K562 (cell line): ENCODE measurements around the gene LATS2. TPM values are rescaled to one million over a fixed set of nuclear protein-coding genes. Genes with fewer than 3 reads are reported as not detected.

ENCODE experiments used
- ATAC-seq: fragments of 200-7000 bp; cut with Tn5 transposase; 3 replicates; pipeline ENCODE4 v1.9.1; 2020; ENCODE audit warnings: moderate library complexity
- BruUV-seq: library from RNA; stranded (reverse); fragments of 400-500 nt; replicated peaks from 2 replicates; lab custom pipeline; 2021; lab: Mats Ljungman, UMichigan
- CTCF ChIA-PET: fragments of 300-600 bp; formaldehyde crosslinking; extraction: SDS; loops from one replicate; lab custom pipeline; 2021; ENCODE audit warnings: low intra/inter-chr PET ratio; lab: Yijun Ruan, JAX
- POLR2A ChIA-PET: fragments of 300-600, 350-650 bp; sonication (Branson Sonifier 250); formaldehyde crosslinking; extraction: SDS; loops from one replicate; lab custom pipeline; 2021; ENCODE audit warnings: antibody characterized with exemption, inconsistent platforms; lab: Yijun Ruan, JAX
- DNase-seq, 4 experiments: peaks; one replicate each; pipeline versions ENCODE4 v3.0.0 to v3.0.0-alpha.2; 2011 to 2018; ENCODE audit warnings: low spot score in 3 of 4, mixed read lengths in 3 of 4; ENCODE audit errors: extremely low read depth in 1 of 4
- FAIRE-seq: peaks from 2 replicates; lab custom pipeline; 2011; peaks lifted over from hg19 to GRCh38; lab: Jason Lieb, UNC
- H2AFZ ChIP-seq: 2 replicates; pipeline ENCODE4 v1.6.0; 2011; ENCODE audit warnings: low read depth, low read length, control low read depth, inconsistent platforms
- H3K27ac ChIP-seq: fragments of 200-600 bp; 3 replicates; pipeline ENCODE4 v1.8.0; 2011; ENCODE audit warnings: low read depth, mild to moderate bottlenecking, control low read depth, inconsistent platforms, low read length, moderate library complexity, mixed read lengths; ENCODE audit errors: extremely low read depth
- H3K27me3 ChIP-seq, 2 experiments: fragments of 300-600 bp in 1 of 2; 2 replicates in 1 of 2; 3 replicates in 1 of 2; pipeline versions ENCODE4 v1.6.0 to v1.8.0; 2011; ENCODE audit warnings: inconsistent platforms in 2 of 2, low read length in 2 of 2, mild to moderate bottlenecking in 1 of 2, mixed read lengths in 1 of 2, moderate library complexity in 1 of 2; ENCODE audit not compliant: control insufficient read depth in 2 of 2, insufficient read depth in 2 of 2
- H3K36me3 ChIP-seq: fragments of 300-600 bp; 3 replicates; pipeline ENCODE4 v1.8.0; 2011; ENCODE audit warnings: mild to moderate bottlenecking, low read length, inconsistent platforms; ENCODE audit not compliant: control insufficient read depth, insufficient read depth
- H3K4me1 ChIP-seq, 2 experiments: fragments of 200-600 bp in 1 of 2; replicated peaks in 1 of 2; 2 replicates in 1 of 2; 3 replicates in 1 of 2; pipeline versions ENCODE4 v1.5.1 to v1.8.0; 2011; ENCODE audit warnings: inconsistent platforms in 2 of 2, low read length in 2 of 2, mild to moderate bottlenecking in 1 of 2, mixed read lengths in 1 of 2, moderate library complexity in 1 of 2; ENCODE audit not compliant: control insufficient read depth in 2 of 2, insufficient read depth in 2 of 2
- H3K4me2 ChIP-seq: 2 replicates; pipeline ENCODE4 v1.6.1; 2011; ENCODE audit warnings: low read length, control low read depth, inconsistent platforms, mixed read lengths; ENCODE audit not compliant: insufficient read depth
- H3K4me3 ChIP-seq: fragments of 200-600 bp; sonication (generic), shearing (Covaris generic); 2 replicates; pipeline ENCODE4 v1.5.1; 2016; ENCODE audit warnings: control low read depth, inconsistent platforms
- H3K79me2 ChIP-seq: fragments of 200-600 bp; 3 replicates; pipeline ENCODE4 v1.8.0; 2011; ENCODE audit warnings: low read length, inconsistent platforms; ENCODE audit not compliant: control insufficient read depth, insufficient read depth
- H3K9ac ChIP-seq, 2 experiments: 2 replicates each; pipeline versions ENCODE4 v1.6.0 to v1.6.1; 2011; ENCODE audit warnings: low read depth in 2 of 2, low read length in 2 of 2, control low read depth in 1 of 2, inconsistent platforms in 1 of 2, mild to moderate bottlenecking in 1 of 2, mixed read lengths in 1 of 2; ENCODE audit not compliant: insufficient read depth in 1 of 2
- H3K9me1 ChIP-seq: one replicate; pipeline ENCODE4 v1.6.0; 2011; ENCODE audit warnings: inconsistent platforms, mild to moderate bottlenecking, low read length, moderate library complexity; ENCODE audit not compliant: control insufficient read depth, insufficient read depth
- H3K9me3 ChIP-seq: replicated peaks from 2 replicates; pipeline ENCODE4 v1.5.1; 2011; ENCODE audit warnings: low read depth, low read length, inconsistent platforms; ENCODE audit not compliant: control insufficient read depth, insufficient read depth
- H4K20me1 ChIP-seq: replicated peaks from 2 replicates; pipeline ENCODE4 v1.6.1; 2011; ENCODE audit warnings: low read length, inconsistent platforms, mixed read lengths; ENCODE audit not compliant: control insufficient read depth, insufficient read depth
- ATF3 ChIP-seq, 2 experiments: fragments of 450-650 bp in 1 of 2; sonication (generic) in 1 of 2; formaldehyde crosslinking in 1 of 2; IDR thresholded peaks in 1 of 2; conservative IDR thresholded peaks in 1 of 2; 2 replicates each; pipeline versions ENCODE4 v1.6.1 to v1.8.1; 2016 to 2023; ENCODE audit warnings: mild to moderate bottlenecking in 2 of 2, moderate library complexity in 2 of 2, inconsistent platforms in 1 of 2, missing genetic modification reagents in 1 of 2
- E2F3 ChIP-seq: fragments of 250-450 bp; sonication (Bioruptor Pico); IDR thresholded peaks from 2 replicates; pipeline ENCODE4 v1.4.0; 2020; ENCODE audit warnings: mild to moderate bottlenecking
- FOXA1 ChIP-seq: fragments of 450-650 bp; IDR thresholded peaks from 2 replicates; pipeline ENCODE4 v1.6.1; 2016; ENCODE audit warnings: mild to moderate bottlenecking, borderline replicate concordance
- GABPB2 ChIP-seq: fragments of 250-450 bp; sonication (Bioruptor Pico); conservative IDR thresholded peaks from 2 replicates; pipeline ENCODE4 v1.5.1; 2021; ENCODE audit warnings: mild to moderate bottlenecking
- HNRNPUL1 ChIP-seq: fragments of 200-400 bp; formaldehyde crosslinking; IDR thresholded peaks from 2 replicates; pipeline ENCODE4 v1.6.1; 2017; ENCODE audit warnings: low read length
- LARP7 ChIP-seq: fragments of 450-650 bp; IDR thresholded peaks from 2 replicates; pipeline ENCODE4 v1.6.1; 2016
- PTBP1 ChIP-seq: fragments of 200-400 bp; formaldehyde crosslinking; IDR thresholded peaks from 2 replicates; pipeline ENCODE4 v1.6.1; 2017; ENCODE audit warnings: low read depth, low read length
- TAF9B ChIP-seq: fragments of 450-650 bp; IDR thresholded peaks from 2 replicates; pipeline ENCODE4 v1.6.1; 2018; ENCODE audit warnings: mild to moderate bottlenecking; ENCODE audit not compliant: partially characterized antibody
- ZNF354B ChIP-seq: fragments of 250-450 bp; sonication (Bioruptor Pico); IDR thresholded peaks from 2 replicates; pipeline ENCODE4 v1.4.0; 2020
- ZNF408 ChIP-seq: fragments of 250-450 bp; sonication (Bioruptor Pico); IDR thresholded peaks from 2 replicates; pipeline ENCODE4 v1.4.0; 2020; ENCODE audit warnings: low read depth, mild to moderate bottlenecking, moderate library complexity
- ZNF512 ChIP-seq: IDR thresholded peaks from 2 replicates; pipeline ENCODE4 v1.6.1; 2016; ENCODE audit warnings: missing genetic modification characterization, missing compliant biosample characterization
- ZNF699 ChIP-seq: fragments of 250-450 bp; sonication (Bioruptor Pico); IDR thresholded peaks from 2 replicates; pipeline ENCODE4 v1.8.0; 2021; ENCODE audit warnings: mild to moderate bottlenecking, moderate library complexity; ENCODE audit not compliant: insufficient replicate concordance
- WGBS: fragments of 100-300 bp; shearing (Covaris generic); methylation state at CpG from one replicate; pipeline ENCODE4 v1.1.6; 2016; ENCODE audit warnings: low coverage, mixed read lengths; ENCODE audit not compliant: insufficient coverage; ENCODE audit errors: missing lambda C conversion rate; 5-methylcytosine and 5-hydroxymethylcytosine counted together
- in situ Hi-C: fragments of 300-500 bp; cut with MboI; formaldehyde crosslinking; loops from 4 replicates; pipeline ENCODE4 v1.15.0; 2018; ENCODE audit warnings: inconsistent platforms, mixed read lengths
- intact Hi-C: fragments of 100-400 bp; cut with micrococcal nuclease; formaldehyde crosslinking; loops from 2 replicates; pipeline ENCODE4 v1.14.2; 2022
- polyA plus RNA-seq, 8 experiments: library from polyadenylated mRNA; depleted of rRNA in 4 of 8; stranded (reverse) in 5 of 8; unstranded in 3 of 8; fragments of >200 nt; fragmentation: Nextera tagmentation in 2 of 8; fragmentation: Illumina TruSeq in 1 of 8; extraction: Ambion mirVana in 2 of 8; extraction: Trizol in 1 of 8; gene quantifications; 2 replicates each; pipeline versions ENCODE4 v1.2.1 to v1.2.3, GENCODE V29; 2011 to 2014; ENCODE audit warnings: inconsistent platforms in 1 of 8, missing spikeins in 1 of 8
- total RNA-seq, 7 experiments: library from RNA; depleted of rRNA in 6 of 7; stranded (reverse); fragments of >200 nt in 6 of 7; fragmentation: Illumina TruSeq in 2 of 7; extraction: Trizol in 2 of 7; gene quantifications; 2 replicates each; pipeline versions ENCODE4 v1.2.1 to v1.2.3, GENCODE V29; 2011 to 2021; ENCODE audit warnings: low replicate concordance in 1 of 7
- TF ChIP-seq, protein P1 (sequence below), 2 experiments: fragments of 200-800 bp in 1 of 2; sonication (Bioruptor generic) in 1 of 2; sonication (generic) in 1 of 2; formaldehyde crosslinking in 1 of 2; IDR thresholded peaks in 1 of 2; conservative IDR thresholded peaks in 1 of 2; 2 replicates each; pipeline versions ENCODE4 v1.5.0 to v1.6.1; 2016 to 2020; ENCODE audit warnings: missing compliant biosample characterization in 1 of 2, missing genetic modification characterization in 1 of 2, missing genetic modification reagents in 1 of 2
- TF ChIP-seq, protein P2 (sequence below): fragments of 450-650 bp; IDR thresholded peaks from 2 replicates; pipeline ENCODE4 v1.6.1; 2017; ENCODE audit warnings: antibody characterized with exemption, mild to moderate bottlenecking

Gene LATS2
- total and polyA plus RNA-seq, 9 of the 15 experiments (the other 6 are each of a cell fraction or from before 2014, with no cell fraction given), result 0.18 to 3.7 (median 0.76) TPM

- no peaks in the 10 kb centered on the region for H3K9me3 ChIP-seq
- H3K36me3 ChIP-seq, result no peaks in the 10 kb centered on the region
- H4K20me1 ChIP-seq, result peaks cover 6% of the 10 kb centered on the region
- no peak overlapping the region for H2AFZ ChIP-seq
- no peak for DNase-seq
- ChIA-PET CTCF (no interaction called here), POLR2A (interaction anchor here (0.7 kb wide), 1 partner anchor 10 kb away, joined by 3 read pairs; no protein-coding TSS in a partner anchor)
- ATAC-seq, result no peak
- WGBS, result 73% methylated on average over 9 of the region's 9 CpGs
- no peak overlapping the region for H3K9ac ChIP-seq
- intact Hi-C loops (no loop called here), in situ Hi-C loops (no loop called here)
- H3K4me2 ChIP-seq, result no peak overlapping the region
- no peak for FAIRE-seq
- no TSS peak for BruUV-seq
- H3K4me3 ChIP-seq, result no peak overlapping the region
- H3K27ac ChIP-seq, result no peak overlapping the region
- no peaks in the 10 kb centered on the region for H3K9me1 ChIP-seq
- H3K4me1 ChIP-seq, result peaks cover 11 to 14% of the 10 kb centered on the region in 2 experiments; a peak in 4 of 5 replicates
- H3K79me2 ChIP-seq, result no peaks in the 10 kb centered on the region
- no peaks in the 10 kb centered on the region for H3K27me3 ChIP-seq
- no peak for TF ChIP-seq ZNF512 (tag)
- no peak for TF ChIP-seq PTBP1
- TF ChIP-seq, protein P1, sequence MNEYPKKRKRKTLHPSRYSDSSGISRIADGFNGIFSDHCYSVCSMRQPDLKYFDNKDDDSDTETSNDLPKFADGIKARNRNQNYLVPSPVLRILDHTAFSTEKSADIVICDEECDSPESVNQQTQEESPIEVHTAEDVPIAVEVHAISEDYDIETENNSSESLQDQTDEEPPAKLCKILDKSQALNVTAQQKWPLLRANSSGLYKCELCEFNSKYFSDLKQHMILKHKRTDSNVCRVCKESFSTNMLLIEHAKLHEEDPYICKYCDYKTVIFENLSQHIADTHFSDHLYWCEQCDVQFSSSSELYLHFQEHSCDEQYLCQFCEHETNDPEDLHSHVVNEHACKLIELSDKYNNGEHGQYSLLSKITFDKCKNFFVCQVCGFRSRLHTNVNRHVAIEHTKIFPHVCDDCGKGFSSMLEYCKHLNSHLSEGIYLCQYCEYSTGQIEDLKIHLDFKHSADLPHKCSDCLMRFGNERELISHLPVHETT (CRISPR knock-in tag; conservative IDR thresholded peaks at IDR 0.05 in 1 of 2, IDR thresholded peaks at IDR 0.05 in 1 of 2), result no peak
- no peak for TF ChIP-seq LARP7
- no peak for TF ChIP-seq ZNF354B (CRISPR knock-in tag)
- TF ChIP-seq HNRNPUL1, result no peak
- no peak for TF ChIP-seq ZNF699 (CRISPR knock-in tag)
- no peak for TF ChIP-seq ZNF408
- no peak for TF ChIP-seq TAF9B
- TF ChIP-seq, protein P2, sequence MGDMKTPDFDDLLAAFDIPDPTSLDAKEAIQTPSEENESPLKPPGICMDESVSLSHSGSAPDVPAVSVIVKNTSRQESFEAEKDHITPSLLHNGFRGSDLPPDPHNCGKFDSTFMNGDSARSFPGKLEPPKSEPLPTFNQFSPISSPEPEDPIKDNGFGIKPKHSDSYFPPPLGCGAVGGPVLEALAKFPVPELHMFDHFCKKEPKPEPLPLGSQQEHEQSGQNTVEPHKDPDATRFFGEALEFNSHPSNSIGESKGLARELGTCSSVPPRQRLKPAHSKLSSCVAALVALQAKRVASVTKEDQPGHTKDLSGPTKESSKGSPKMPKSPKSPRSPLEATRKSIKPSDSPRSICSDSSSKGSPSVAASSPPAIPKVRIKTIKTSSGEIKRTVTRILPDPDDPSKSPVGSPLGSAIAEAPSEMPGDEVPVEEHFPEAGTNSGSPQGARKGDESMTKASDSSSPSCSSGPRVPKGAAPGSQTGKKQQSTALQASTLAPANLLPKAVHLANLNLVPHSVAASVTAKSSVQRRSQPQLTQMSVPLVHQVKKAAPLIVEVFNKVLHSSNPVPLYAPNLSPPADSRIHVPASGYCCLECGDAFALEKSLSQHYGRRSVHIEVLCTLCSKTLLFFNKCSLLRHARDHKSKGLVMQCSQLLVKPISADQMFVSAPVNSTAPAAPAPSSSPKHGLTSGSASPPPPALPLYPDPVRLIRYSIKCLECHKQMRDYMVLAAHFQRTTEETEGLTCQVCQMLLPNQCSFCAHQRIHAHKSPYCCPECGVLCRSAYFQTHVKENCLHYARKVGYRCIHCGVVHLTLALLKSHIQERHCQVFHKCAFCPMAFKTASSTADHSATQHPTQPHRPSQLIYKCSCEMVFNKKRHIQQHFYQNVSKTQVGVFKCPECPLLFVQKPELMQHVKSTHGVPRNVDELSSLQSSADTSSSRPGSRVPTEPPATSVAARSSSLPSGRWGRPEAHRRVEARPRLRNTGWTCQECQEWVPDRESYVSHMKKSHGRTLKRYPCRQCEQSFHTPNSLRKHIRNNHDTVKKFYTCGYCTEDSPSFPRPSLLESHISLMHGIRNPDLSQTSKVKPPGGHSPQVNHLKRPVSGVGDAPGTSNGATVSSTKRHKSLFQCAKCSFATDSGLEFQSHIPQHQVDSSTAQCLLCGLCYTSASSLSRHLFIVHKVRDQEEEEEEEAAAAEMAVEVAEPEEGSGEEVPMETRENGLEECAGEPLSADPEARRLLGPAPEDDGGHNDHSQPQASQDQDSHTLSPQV, result no peak
- TF ChIP-seq E2F3 (CRISPR knock-in tag), result no peak
- no peak for TF ChIP-seq ATF3 (IDR thresholded peaks at IDR 0.05)
- no peak for TF ChIP-seq ATF3 (CRISPR knock-in tag; conservative IDR thresholded peaks at IDR 0.05)
- TF ChIP-seq FOXA1, result no peak
- no peak for TF ChIP-seq GABPB2 (CRISPR knock-in tag)
Measured at GRCh38 chr13:20989656-20990321, 71.6 kb downstream of the LATS2 start.
